Measurements from ENCODE around the gene ADRA2B.
A peak's percentile ranks its signal among the peaks of the same experiment; 100 is the strongest.

The ADRA2B gene

GRCh38 chr2:96146153-96146880 is 29.9 kb upstream of the ADRA2B start:
- DNase-seq (ENCODE audit: low spot score), result peak; percentile 87
- no peak for TF ChIP-seq CTCF (IDR thresholded peaks at IDR 0.05; ENCODE audit: extremely low read depth, insufficient read depth, missing control alignments)

GRCh38 chr2:96145848-96146152 is 29.4 kb upstream of the ADRA2B start:
- no peak for DNase-seq (ENCODE audit: low spot score)
- TF ChIP-seq CTCF (IDR thresholded peaks at IDR 0.05; ENCODE audit: extremely low read depth, insufficient read depth, missing control alignments), result no peak
- in situ Hi-C loops (cut with MboI; ENCODE audit: low pct_unique_long_range_greater_than_20kb, low sequenced_read_pairs, unreplicated experiment), result no loop called here

More at GRCh38 chr2:96146153-96146880, 29.9 kb upstream of the ADRA2B start:
- in situ Hi-C loops (cut with MboI; ENCODE audit: low pct_unique_long_range_greater_than_20kb, low sequenced_read_pairs, unreplicated experiment), result no loop called here

DNA sequence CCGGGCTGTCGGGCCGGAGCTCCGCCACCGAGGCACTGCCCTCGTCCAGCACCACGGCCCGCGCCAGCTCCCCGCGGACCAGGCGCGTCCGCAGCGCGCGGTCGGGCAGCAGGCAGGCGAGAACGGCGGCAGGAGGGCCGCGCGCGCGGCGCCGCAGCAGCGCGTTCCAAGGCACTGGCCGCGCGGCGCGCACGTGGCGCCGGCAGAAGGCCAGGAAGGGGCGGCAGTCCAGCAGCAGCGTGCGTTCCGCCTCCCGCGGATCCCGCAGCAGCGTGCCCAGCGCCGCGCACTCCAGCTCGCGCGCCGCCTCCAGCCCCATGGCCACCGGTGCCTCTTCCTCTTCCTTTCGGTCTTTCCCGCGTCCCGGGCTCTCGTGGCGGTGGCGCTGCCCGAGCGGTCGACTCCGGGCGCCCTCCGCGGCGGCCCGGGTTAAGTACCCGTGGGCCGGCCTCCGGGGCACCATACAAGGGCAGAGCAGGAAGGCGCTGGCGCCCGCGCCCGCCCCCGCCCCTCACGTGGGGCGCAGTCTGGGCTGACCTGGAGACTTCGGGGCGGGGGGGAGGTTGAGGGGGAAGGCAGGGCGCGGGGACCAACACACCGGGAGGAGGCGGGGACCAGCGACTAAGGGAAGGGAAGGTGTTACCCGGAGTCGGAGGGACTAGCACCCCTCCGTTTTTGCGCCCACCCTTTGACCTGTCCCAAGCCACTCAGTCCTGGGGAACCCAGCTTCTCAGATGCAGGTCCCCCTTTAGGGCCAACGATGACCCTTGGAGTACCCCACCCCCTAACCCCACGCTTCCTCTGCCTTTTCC is 28.9 kb upstream of the ADRA2B start, which contains the start of gene DUSP2:
Gene DUSP2, minus strand, starts transcription at position 405 of the 812 bp plus-strand sequence. Its CDS starts 86 bp downstream, at position 319.
- DNase-seq (ENCODE audit: low spot score), result peak; percentile 98
- no peak for TF ChIP-seq CTCF (IDR thresholded peaks at IDR 0.05; ENCODE audit: extremely low read depth, insufficient read depth, missing control alignments)
- in situ Hi-C loops (cut with MboI; ENCODE audit: low pct_unique_long_range_greater_than_20kb, low sequenced_read_pairs, unreplicated experiment), result no loop called here

- in situ Hi-C loops (cut with MboI; ENCODE audit: low pct_unique_long_range_greater_than_20kb, low sequenced_read_pairs, unreplicated experiment), result no loop called here
- no peak for TF ChIP-seq CTCF (IDR thresholded peaks at IDR 0.05; ENCODE audit: extremely low read depth, insufficient read depth, missing control alignments)
- no peak for DNase-seq (ENCODE audit: low spot score)
These were observed 28.2 kb upstream of the ADRA2B start for GRCh38 chr2:96144481-96145035.

DNA sequence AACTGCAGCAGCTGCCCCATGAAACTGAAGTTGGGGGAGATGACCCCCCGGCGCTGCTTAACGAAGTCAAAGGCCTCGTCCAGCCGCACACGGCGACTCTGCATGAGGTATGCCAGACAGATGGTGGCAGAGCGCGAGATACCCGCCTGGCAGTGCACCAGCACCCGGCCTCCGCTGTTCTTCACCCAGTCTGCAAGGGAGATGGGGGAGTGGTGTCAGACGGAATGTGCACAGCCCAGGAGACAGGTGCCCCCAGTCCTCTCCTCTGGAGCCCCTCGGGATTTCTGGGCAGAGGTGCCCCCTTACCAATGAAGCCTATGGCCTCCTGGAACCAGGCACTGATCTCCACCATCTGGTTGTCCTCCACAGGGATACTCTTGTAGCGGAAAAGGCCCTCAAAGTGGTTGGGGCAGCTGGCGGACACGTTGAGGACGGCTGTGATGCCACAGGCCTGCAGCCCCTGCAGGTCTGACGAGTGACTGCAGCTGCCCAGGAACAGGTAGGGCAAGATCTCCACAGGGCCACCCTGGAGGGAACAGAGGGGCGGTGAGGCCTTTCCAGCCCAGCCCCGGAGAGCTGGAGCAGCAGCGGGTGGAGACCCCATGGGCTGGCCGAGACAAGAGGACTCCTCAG is 27.6 kb upstream of the ADRA2B start:
- DNase-seq (ENCODE audit: low spot score), result peak; percentile 62
- in situ Hi-C loops (cut with MboI; ENCODE audit: low pct_unique_long_range_greater_than_20kb, low sequenced_read_pairs, unreplicated experiment), result no loop called here
- peak; percentile 10 for TF ChIP-seq CTCF (IDR thresholded peaks at IDR 0.05; ENCODE audit: extremely low read depth, insufficient read depth, missing control alignments)

DNA sequence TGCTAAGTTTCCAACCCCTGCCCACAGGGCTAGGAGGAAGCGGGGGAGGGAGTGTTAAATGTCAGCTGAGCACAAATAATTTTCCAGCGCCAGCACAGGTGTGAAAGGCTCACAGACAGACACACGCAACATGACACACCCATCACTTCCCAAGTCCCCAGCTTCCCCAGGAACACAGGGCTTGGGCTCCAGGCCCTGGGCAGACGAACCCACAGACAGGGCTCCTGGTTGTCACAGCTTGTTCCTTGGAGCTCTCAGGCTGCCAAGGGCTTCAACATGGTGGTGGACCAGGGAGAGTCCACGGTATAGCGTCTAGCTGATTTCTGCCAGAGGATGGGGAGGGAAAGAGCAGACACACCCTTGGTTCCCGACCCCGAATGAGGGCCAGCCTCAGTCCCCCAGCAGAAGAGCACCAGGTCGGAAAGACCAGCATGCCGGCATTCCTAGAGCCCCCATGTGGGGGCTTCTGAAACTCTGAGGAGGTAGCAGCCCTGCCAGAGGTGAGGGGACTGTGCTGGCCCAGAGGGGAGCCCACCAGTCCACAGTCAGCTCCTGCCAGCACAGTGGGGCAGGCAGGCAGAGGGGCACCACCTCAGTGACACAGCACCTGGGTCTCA is 27.0 kb upstream of the ADRA2B start:
- TF ChIP-seq CTCF (IDR thresholded peaks at IDR 0.05; ENCODE audit: extremely low read depth, insufficient read depth, missing control alignments), result no peak
- DNase-seq (ENCODE audit: low spot score), result no peak
- in situ Hi-C loops (cut with MboI; ENCODE audit: low pct_unique_long_range_greater_than_20kb, low sequenced_read_pairs, unreplicated experiment), result no loop called here
